Neural cell (in vitro differentiated cells): ENCODE measurements around the gene MGAT4C. TPM values are rescaled to one million over a fixed set of nuclear protein-coding genes. Genes with fewer than 3 reads are reported as not detected.

ENCODE experiments used
- H2AFZ ChIP-seq: fragments of 200-600, 300-800 bp; sonication (generic), shearing (Covaris generic); 2 replicates; pipeline ENCODE4 v1.6.0; 2014; ENCODE audit warnings: low read depth, mild to moderate bottlenecking, antibody characterized with exemption, low read length, moderate library complexity
- H3F3A ChIP-seq: fragments of 200-600 bp; shearing (Covaris generic); 2 replicates; pipeline ENCODE4 v1.6.1; 2016; ENCODE audit warnings: mild to moderate bottlenecking, moderate library complexity, mixed read lengths, antibody characterized with exemption, low read length; ENCODE audit not compliant: insufficient read depth, poor library complexity, severe bottlenecking
- H3K27ac ChIP-seq: fragments of 200-600, 300-800 bp; sonication (generic), shearing (Covaris generic); 2 replicates; pipeline ENCODE4 v1.5.1; 2014; ENCODE audit warnings: mild to moderate bottlenecking, low read length, moderate library complexity
- H3K27me3 ChIP-seq: fragments of 300-800, 200-600 bp; sonication (generic), shearing (Covaris generic); 2 replicates; pipeline ENCODE4 v1.6.0; 2014; ENCODE audit warnings: mild to moderate bottlenecking, low read depth, low read length, moderate library complexity; ENCODE audit not compliant: insufficient read depth
- H3K36me3 ChIP-seq: fragments of 300-800, 200-600 bp; sonication (generic), shearing (Covaris generic); 2 replicates; pipeline ENCODE4 v1.5.1; 2014; ENCODE audit warnings: mild to moderate bottlenecking, antibody characterized with exemption, low read length, moderate library complexity; ENCODE audit not compliant: insufficient read depth
- H3K4me2 ChIP-seq: fragments of 300-800, 200-600 bp; sonication (generic), shearing (Covaris generic); 2 replicates; pipeline ENCODE4 v1.6.0; 2014; ENCODE audit warnings: mild to moderate bottlenecking, low read length
- H3K4me3 ChIP-seq: fragments of 300-800, 200-600 bp; sonication (generic), shearing (Covaris generic); 2 replicates; pipeline ENCODE4 v1.5.1; 2014; ENCODE audit warnings: mild to moderate bottlenecking, low read length, moderate library complexity
- H3K79me2 ChIP-seq: fragments of 200-600 bp; shearing (Covaris generic); replicated peaks from 2 replicates; pipeline ENCODE4 v1.6.0; 2014; ENCODE audit warnings: mild to moderate bottlenecking, low read length, moderate library complexity; ENCODE audit not compliant: insufficient read depth
- H3K9ac ChIP-seq: fragments of 300-800, 200-600 bp; sonication (generic), shearing (Covaris generic); 2 replicates; pipeline ENCODE4 v1.6.1; 2016; ENCODE audit warnings: mild to moderate bottlenecking, low read length, mixed read lengths
- H3K9me2 ChIP-seq: fragments of 200-600 bp; shearing (Covaris generic); 2 replicates; pipeline ENCODE4 v1.6.1; 2016; ENCODE audit warnings: mild to moderate bottlenecking, low read length, mixed read lengths; ENCODE audit not compliant: insufficient read depth
- H3K9me3 ChIP-seq: fragments of 200-600, 300-800 bp; sonication (generic), shearing (Covaris generic); 2 replicates; pipeline ENCODE4 v1.6.1; 2016; ENCODE audit warnings: mild to moderate bottlenecking, mixed run types, low read length, moderate library complexity, mixed read lengths
- H4K20me1 ChIP-seq: fragments of 200-600 bp; shearing (Covaris generic); 2 replicates; pipeline ENCODE4 v1.6.1; 2016; ENCODE audit warnings: mild to moderate bottlenecking, mixed run types; ENCODE audit not compliant: insufficient read depth
- EP300 ChIP-seq: fragments of 450-650 bp; conservative IDR thresholded peaks from 2 replicates; pipeline ENCODE4 v1.6.1; 2014; ENCODE audit warnings: antibody characterized with exemption, mild to moderate bottlenecking, moderate library complexity; ENCODE audit not compliant: poor library complexity, severe bottlenecking
- EZH2 ChIP-seq: fragments of 200-600, 300-800 bp; shearing (Covaris generic), sonication (generic); IDR thresholded peaks from 2 replicates; pipeline ENCODE4 v1.6.1; 2014; ENCODE audit warnings: antibody characterized with exemption, low read length, borderline replicate concordance, mild to moderate bottlenecking; ENCODE audit not compliant: insufficient read depth, poor library complexity, severe bottlenecking
- MXI1 ChIP-seq: fragments of 450-650 bp; conservative IDR thresholded peaks from 2 replicates; pipeline ENCODE4 v1.6.1; 2014; ENCODE audit warnings: antibody characterized with exemption, mild to moderate bottlenecking; ENCODE audit not compliant: poor library complexity, severe bottlenecking
- POLR2AphosphoS5 ChIP-seq: IDR thresholded peaks from 2 replicates; pipeline ENCODE4 v1.6.1; 2012
- RAD21 ChIP-seq: fragments of 450-650 bp; conservative IDR thresholded peaks from 2 replicates; pipeline ENCODE4 v1.6.1; 2014; ENCODE audit warnings: antibody characterized with exemption, mild to moderate bottlenecking, moderate library complexity
- SMC3 ChIP-seq: fragments of 450-650 bp; conservative IDR thresholded peaks from 2 replicates; pipeline ENCODE4 v1.6.1; 2014; ENCODE audit warnings: antibody characterized with exemption, mild to moderate bottlenecking, moderate library complexity; ENCODE audit not compliant: poor library complexity
- TAF1 ChIP-seq: IDR thresholded peaks from 2 replicates; pipeline ENCODE4 v1.6.1; 2012; ENCODE audit warnings: low read depth
- polyA plus RNA-seq: library from polyadenylated mRNA; depleted of rRNA; stranded (reverse); fragments of >200 nt; gene quantifications from 2 replicates; pipeline ENCODE4 v1.2.3, GENCODE V29; 2014
- TF ChIP-seq, protein P1 (sequence below): fragments of 450-650 bp; IDR thresholded peaks from 2 replicates; pipeline ENCODE4 v1.5.1; 2014; ENCODE audit warnings: antibody characterized with exemption, mild to moderate bottlenecking, moderate library complexity; ENCODE audit not compliant: poor library complexity, severe bottlenecking
- TF ChIP-seq, protein P2 (sequence below): IDR thresholded peaks from 2 replicates; pipeline ENCODE4 v1.6.1; 2012; ENCODE audit warnings: borderline replicate concordance

The MGAT4C gene
- polyA plus RNA-seq, 1 donor from 2014 or later = 20.7 TPM

DNA sequence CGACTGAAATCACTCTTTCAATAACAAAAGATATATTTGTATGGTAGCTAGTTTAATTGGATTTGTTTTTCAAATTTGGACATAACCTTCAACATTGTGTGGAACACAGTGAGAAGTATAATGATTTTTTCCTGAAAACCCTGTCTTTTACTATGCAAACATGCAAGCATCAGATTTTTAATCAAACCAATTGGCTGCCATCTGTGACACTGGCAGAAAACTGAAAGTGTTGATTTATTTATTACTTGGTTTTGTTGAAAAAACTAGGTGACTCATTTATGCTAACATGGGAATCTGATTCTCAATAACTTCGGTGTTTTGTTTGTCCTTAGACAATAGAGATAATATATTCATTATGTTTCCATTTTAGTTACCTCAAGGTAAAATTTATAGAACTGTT lies 300.1 kb downstream of the MGAT4C start:
- H3K9ac ChIP-seq = no peak overlapping the region
- no peaks in the 10 kb centered on the region for H4K20me1 ChIP-seq
- H3F3A ChIP-seq = no peaks in the 10 kb centered on the region
- no peak overlapping the region for H3K4me3 ChIP-seq
- H3K79me2 ChIP-seq = no peaks in the 10 kb centered on the region
- H3K9me3 ChIP-seq = no peaks in the 10 kb centered on the region
- no peak overlapping the region for H2AFZ ChIP-seq
- no peak overlapping the region for H3K27ac ChIP-seq
- H3K27me3 ChIP-seq = no peaks in the 10 kb centered on the region
- no peaks in the 10 kb centered on the region for H3K9me2 ChIP-seq
- H3K36me3 ChIP-seq = no peaks in the 10 kb centered on the region
- no peak overlapping the region for H3K4me2 ChIP-seq
- TF ChIP-seq MXI1 (no peak), RAD21 (no peak), SMC3 (no peak), POLR2AphosphoS5 (no peak), TAF1 (no peak), EP300 (no peak), EZH2 (no peak)
- TF ChIP-seq, protein P1, sequence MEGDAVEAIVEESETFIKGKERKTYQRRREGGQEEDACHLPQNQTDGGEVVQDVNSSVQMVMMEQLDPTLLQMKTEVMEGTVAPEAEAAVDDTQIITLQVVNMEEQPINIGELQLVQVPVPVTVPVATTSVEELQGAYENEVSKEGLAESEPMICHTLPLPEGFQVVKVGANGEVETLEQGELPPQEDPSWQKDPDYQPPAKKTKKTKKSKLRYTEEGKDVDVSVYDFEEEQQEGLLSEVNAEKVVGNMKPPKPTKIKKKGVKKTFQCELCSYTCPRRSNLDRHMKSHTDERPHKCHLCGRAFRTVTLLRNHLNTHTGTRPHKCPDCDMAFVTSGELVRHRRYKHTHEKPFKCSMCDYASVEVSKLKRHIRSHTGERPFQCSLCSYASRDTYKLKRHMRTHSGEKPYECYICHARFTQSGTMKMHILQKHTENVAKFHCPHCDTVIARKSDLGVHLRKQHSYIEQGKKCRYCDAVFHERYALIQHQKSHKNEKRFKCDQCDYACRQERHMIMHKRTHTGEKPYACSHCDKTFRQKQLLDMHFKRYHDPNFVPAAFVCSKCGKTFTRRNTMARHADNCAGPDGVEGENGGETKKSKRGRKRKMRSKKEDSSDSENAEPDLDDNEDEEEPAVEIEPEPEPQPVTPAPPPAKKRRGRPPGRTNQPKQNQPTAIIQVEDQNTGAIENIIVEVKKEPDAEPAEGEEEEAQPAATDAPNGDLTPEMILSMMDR = no peak
- TF ChIP-seq, protein P2, sequence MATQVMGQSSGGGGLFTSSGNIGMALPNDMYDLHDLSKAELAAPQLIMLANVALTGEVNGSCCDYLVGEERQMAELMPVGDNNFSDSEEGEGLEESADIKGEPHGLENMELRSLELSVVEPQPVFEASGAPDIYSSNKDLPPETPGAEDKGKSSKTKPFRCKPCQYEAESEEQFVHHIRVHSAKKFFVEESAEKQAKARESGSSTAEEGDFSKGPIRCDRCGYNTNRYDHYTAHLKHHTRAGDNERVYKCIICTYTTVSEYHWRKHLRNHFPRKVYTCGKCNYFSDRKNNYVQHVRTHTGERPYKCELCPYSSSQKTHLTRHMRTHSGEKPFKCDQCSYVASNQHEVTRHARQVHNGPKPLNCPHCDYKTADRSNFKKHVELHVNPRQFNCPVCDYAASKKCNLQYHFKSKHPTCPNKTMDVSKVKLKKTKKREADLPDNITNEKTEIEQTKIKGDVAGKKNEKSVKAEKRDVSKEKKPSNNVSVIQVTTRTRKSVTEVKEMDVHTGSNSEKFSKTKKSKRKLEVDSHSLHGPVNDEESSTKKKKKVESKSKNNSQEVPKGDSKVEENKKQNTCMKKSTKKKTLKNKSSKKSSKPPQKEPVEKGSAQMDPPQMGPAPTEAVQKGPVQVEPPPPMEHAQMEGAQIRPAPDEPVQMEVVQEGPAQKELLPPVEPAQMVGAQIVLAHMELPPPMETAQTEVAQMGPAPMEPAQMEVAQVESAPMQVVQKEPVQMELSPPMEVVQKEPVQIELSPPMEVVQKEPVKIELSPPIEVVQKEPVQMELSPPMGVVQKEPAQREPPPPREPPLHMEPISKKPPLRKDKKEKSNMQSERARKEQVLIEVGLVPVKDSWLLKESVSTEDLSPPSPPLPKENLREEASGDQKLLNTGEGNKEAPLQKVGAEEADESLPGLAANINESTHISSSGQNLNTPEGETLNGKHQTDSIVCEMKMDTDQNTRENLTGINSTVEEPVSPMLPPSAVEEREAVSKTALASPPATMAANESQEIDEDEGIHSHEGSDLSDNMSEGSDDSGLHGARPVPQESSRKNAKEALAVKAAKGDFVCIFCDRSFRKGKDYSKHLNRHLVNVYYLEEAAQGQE = no peak

DNA sequence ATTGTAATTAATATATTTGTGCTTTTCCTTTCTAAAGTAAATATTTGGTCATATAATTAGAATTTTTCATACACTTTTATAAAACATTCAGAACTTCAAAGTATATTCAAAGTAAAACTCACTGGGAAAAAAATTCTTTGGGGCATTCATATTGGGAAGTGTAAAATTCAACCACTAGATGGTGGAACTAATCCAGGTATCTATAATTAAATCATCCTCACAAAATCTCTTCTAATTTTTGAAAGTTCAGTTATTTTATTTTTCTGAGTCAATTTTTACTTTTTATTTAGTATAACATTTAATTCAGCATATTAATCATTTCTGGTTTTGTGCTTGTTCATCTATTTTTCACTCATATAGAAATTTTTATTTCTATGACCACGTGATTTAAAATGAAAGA lies 301.1 kb downstream of the MGAT4C start:
- TF ChIP-seq POLR2AphosphoS5 (no peak), RAD21 (peak; percentile 78), SMC3 (peak; percentile 78), TAF1 (no peak), MXI1 (no peak), EP300 (no peak)
- TF ChIP-seq, protein P1 = peak; percentile 66
- TF ChIP-seq, protein P2 = no peak
- no peak overlapping the region for H3K27ac ChIP-seq
- H3K9me2 ChIP-seq = no peaks in the 10 kb centered on the region
- no peaks in the 10 kb centered on the region for H3K9me3 ChIP-seq
- no peaks in the 10 kb centered on the region for H3K27me3 ChIP-seq
- H3K36me3 ChIP-seq = no peaks in the 10 kb centered on the region
- no peaks in the 10 kb centered on the region for H3K79me2 ChIP-seq
- no peak overlapping the region for H3K4me2 ChIP-seq
- no peaks in the 10 kb centered on the region for H3F3A ChIP-seq
- no peak overlapping the region for H3K9ac ChIP-seq
- no peaks in the 10 kb centered on the region for H4K20me1 ChIP-seq
- no peak overlapping the region for H2AFZ ChIP-seq
- no peak overlapping the region for H3K4me3 ChIP-seq
